Activated CD8-positive, alpha-beta T cell treated with anti-CD3 and anti-CD28 coated beads, Interleukin-2, amount 10 ng/mL, durations not matched to agents 7 days and 5 days (primary cell): ENCODE data around the gene TRIM38. TPM values are rescaled to one million over a fixed set of nuclear protein-coding genes. Genes with fewer than 3 reads are reported as not detected.
"Not testable (repeated sequence)": the region's sequence is repeated elsewhere in the genome, so short reads cannot be mapped to it uniquely, and the experiment has no call there.

Experiments used
- ATAC-seq: fragments of 150-1000 bp; cut with Tn5 transposase; one replicate; pipeline ENCODE4 v1.10.0; 2021; ENCODE audit warnings: moderate library complexity
- CTCF ChIA-PET: fragments of 350-600 bp; sonication (Branson Sonifier 250); formaldehyde crosslinking; loops from one replicate; lab custom pipeline; 2021; ENCODE audit warnings: antibody characterized with exemption; lab: Charles Lee
- POLR2A ChIA-PET: fragments of 350-600 bp; sonication (Branson Sonifier 250); formaldehyde crosslinking; loops from one replicate; lab custom pipeline; 2021; ENCODE audit warnings: antibody characterized with exemption; lab: Charles Lee
- DNase-seq: peaks from one replicate; pipeline ENCODE4 v3.0.0-alpha.2; 2020
- H3K27ac Mint-ChIP-seq: one replicate; pipeline ENCODE4 v1.8.0; 2021; ENCODE audit warnings: mild to moderate bottlenecking, mixed read lengths
- H3K27me3 Mint-ChIP-seq: one replicate; pipeline ENCODE4 v1.8.0; 2021; ENCODE audit warnings: low read depth, mixed read lengths
- H3K36me3 Mint-ChIP-seq: one replicate; pipeline ENCODE4 v1.8.0; 2021; ENCODE audit warnings: low read depth, mixed read lengths
- H3K4me1 Mint-ChIP-seq: one replicate; pipeline ENCODE4 v1.8.0; 2021; ENCODE audit warnings: low read depth, mixed read lengths
- H3K4me3 Mint-ChIP-seq: one replicate; pipeline ENCODE4 v1.8.0; 2021; ENCODE audit warnings: mild to moderate bottlenecking, mixed read lengths
- H3K9me3 Mint-ChIP-seq: one replicate; pipeline ENCODE4 v1.8.0; 2022; ENCODE audit warnings: mixed read lengths; ENCODE audit not compliant: insufficient read depth
- total RNA-seq, 2 experiments: library from RNA; stranded (reverse); gene quantifications; one replicate each; pipeline ENCODE4 v1.2.3, GENCODE V29; 2021

The TRIM38 gene
- total RNA-seq, 2 experiments from 2014 or later: 19.1 to 19.5 TPM

DNA sequence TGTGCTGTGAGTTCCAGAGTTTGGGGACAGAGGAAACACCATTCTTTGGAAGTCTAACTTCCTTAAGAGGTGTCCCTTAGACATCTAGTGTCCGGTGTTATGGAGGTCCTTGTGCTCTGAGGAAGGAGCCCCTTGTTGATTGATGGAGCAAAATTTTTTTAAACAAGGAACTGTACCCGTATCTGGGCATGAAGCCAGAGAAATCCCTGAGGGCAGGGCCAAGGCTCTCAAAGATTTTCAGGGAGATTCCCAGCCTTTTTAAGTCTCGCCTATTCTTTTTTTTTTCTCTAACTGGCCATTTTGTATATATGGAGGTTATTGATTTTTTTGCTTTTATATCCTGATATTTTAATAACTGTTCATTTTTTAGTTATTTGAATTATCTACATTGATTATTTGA, 45.9 kb downstream of the TRIM38 start:
- Mint-ChIP-seq H3K27ac (no peak overlapping the region), H3K4me1 (peaks cover 10% of the 10 kb centered on the region), H3K9me3 (no peaks in the 10 kb centered on the region), H3K36me3 (peaks cover 8% of the 10 kb centered on the region), H3K4me3 (no peak overlapping the region), H3K27me3 (no peaks in the 10 kb centered on the region)
- ATAC-seq (no peak), DNase-seq (no peak)
- POLR2A ChIA-PET: interaction anchor here (7.3 kb wide), 1 partner anchor 12 kb away, joined by 47 read pairs; a partner anchor contains a TSS
- CTCF ChIA-PET: interaction anchor here (1.1 to 2.9 kb wide), 3 partner anchors 9 to 16 kb away, joined by 4 to 11 read pairs (median 7); a partner anchor contains a TSS

DNA sequence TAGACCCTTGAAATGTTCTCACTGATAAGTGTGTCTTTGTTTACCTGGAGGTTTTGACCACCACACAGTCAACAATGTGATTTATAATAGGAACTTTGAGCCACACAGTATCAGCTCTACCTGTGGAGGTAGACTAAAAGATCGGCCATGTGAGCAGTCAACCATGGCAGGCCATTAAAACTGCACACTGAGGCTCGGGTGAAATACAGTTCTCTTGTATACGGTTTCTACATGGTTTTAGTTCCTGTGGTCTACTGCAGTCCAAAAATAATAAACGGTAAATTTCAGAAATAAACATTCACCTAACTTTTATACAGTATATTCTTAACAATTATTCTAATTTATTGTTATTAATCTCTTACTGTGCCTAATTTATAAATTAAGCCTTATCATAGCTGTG, 47.2 kb downstream of the TRIM38 start:
- no peaks in the 10 kb centered on the region for H3K27me3 Mint-ChIP-seq
- no peak for ATAC-seq

DNA sequence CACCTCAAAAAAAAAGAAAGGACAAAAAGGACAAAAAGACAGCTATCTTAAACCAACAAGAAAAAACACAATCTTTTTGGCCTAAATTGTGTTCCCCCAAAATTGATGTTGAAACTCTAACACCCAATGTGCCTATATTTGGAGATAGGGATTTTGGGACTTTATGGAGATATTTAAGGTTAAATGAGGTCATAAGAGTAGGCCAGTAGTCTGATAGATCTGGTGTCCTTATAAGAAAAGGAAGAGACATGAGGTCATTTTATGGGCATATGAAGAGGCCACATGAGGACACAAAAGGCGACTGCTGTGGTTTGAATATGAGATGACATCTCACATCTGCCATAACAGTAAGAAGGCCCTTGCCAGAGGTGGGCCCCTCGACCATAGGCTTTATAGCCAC, 49.5 kb downstream of the TRIM38 start:
- H3K27me3 Mint-ChIP-seq: no peaks in the 10 kb centered on the region
- DNase-seq (no peak), ATAC-seq (no peak)
- H3K4me1 Mint-ChIP-seq: peaks cover 6% of the 10 kb centered on the region
- H3K9me3 Mint-ChIP-seq: no peaks in the 10 kb centered on the region
- no peak overlapping the region for H3K4me3 Mint-ChIP-seq
- POLR2A ChIA-PET: interaction anchor here (7.3 kb wide), 1 partner anchor 8 kb away, joined by 47 read pairs; a partner anchor contains a TSS
- CTCF ChIA-PET: interaction anchor here (4.7 to 12.0 kb wide), 2 partner anchors 8 to 20 kb away, joined by 34 to 139 read pairs; no protein-coding TSS in a partner anchor
- peaks cover 1% of the 10 kb centered on the region for H3K36me3 Mint-ChIP-seq
- no peak overlapping the region for H3K27ac Mint-ChIP-seq

More for the DNA sequence above, 47.2 kb downstream of the TRIM38 start:
- DNase-seq: no peak
- Mint-ChIP-seq H3K4me3 (no peak overlapping the region), H3K36me3 (peaks cover 4% of the 10 kb centered on the region), H3K9me3 (no peaks in the 10 kb centered on the region), H3K4me1 (peaks cover 10% of the 10 kb centered on the region), H3K27ac (no peak overlapping the region)
- ChIA-PET POLR2A (interaction anchor here (7.3 kb wide), 1 partner anchor 10 kb away, joined by 47 read pairs; a partner anchor contains a TSS), CTCF (interaction anchor here (2.0 to 4.7 kb wide), 2 partner anchors 9 to 17 kb away, joined by 7 to 34 read pairs; no protein-coding TSS in a partner anchor)

DNA sequence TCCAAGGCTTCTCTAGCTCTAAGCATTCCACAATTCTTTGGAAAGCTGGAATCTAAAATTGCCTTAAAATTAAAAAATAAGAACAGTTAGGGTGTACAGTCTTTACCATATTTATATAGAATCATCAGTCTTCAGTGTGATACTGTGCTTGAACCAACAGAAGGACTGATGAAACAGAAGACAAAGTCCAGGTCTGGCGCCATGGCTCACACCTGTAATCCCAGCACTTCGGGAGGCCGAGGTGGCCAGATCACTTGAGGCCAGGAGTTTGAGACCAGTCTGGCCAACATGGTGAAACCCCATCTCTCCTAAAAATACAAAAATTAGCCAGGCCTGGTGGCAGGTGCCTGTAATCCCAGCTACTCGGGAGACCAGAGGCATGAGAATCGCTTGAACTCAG, 51.8 kb downstream of the TRIM38 start:
- H3K27ac Mint-ChIP-seq, H3K9me3 Mint-ChIP-seq, ATAC-seq, DNase-seq, H3K27me3 Mint-ChIP-seq, H3K4me3 Mint-ChIP-seq, POLR2A ChIA-PET: not testable (repeated sequence)
- CTCF ChIA-PET: interaction anchor here (12.0 kb wide), 1 partner anchor 10 kb away, joined by 139 read pairs; no protein-coding TSS in a partner anchor
- Mint-ChIP-seq H3K36me3 (peaks cover 12% of the 10 kb centered on the region), H3K4me1 (peaks cover 26% of the 10 kb centered on the region)

DNA sequence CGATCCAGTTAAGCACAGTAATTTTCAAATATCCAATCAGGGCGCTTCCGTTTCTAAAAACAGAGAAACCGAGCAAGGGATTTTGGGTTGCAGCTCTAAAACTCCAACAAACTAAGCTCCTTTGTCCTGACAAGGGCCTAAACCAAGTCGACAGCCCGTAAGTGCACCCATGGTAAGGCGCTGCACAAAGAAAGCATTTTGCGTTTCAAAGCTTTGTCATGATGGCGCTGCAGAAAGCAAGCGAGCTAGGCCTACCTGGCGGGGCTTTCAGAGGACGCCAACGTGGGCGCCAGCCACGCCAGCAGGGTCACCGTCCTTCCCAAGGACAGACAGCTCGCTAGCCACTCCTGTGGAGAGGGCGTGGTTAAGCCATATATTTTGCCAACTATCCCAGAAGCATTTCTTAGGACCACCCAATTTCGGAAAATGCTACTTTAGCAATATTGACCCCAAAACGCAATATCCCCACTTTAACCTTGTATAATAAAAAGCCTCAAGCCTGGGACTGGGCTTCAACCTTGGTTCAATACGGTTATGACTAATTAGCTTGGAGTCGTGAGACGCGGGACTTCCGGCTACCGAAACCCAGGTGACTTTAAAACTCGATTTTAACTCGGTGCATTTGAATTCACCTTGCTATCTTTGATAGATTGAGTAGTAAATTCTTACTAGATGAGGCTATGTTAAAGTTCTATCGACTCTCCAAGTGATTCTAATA, 53.8 kb downstream of the TRIM38 start:
- DNase-seq (no peak), ATAC-seq (no peak)
- Mint-ChIP-seq H3K27me3 (no peaks in the 10 kb centered on the region), H3K27ac (peak overlapping the region; percentile 92), H3K4me1 (peaks cover 30% of the 10 kb centered on the region), H3K36me3 (peaks cover 22% of the 10 kb centered on the region), H3K9me3 (peaks cover 13% of the 10 kb centered on the region), H3K4me3 (peak overlapping the region; percentile 20)
- ChIA-PET CTCF (interaction anchor here (1.1 to 12.0 kb wide), 8 partner anchors 10 to 55 kb away, joined by 4 to 139 read pairs (median 14); a partner anchor contains a TSS), POLR2A (interaction anchor here (0.9 to 19.5 kb wide), 16 partner anchors 10 to 1876 kb away, joined by 3 to 534 read pairs (median 14); partner anchors contain the start of gene TRIM38)

DNA sequence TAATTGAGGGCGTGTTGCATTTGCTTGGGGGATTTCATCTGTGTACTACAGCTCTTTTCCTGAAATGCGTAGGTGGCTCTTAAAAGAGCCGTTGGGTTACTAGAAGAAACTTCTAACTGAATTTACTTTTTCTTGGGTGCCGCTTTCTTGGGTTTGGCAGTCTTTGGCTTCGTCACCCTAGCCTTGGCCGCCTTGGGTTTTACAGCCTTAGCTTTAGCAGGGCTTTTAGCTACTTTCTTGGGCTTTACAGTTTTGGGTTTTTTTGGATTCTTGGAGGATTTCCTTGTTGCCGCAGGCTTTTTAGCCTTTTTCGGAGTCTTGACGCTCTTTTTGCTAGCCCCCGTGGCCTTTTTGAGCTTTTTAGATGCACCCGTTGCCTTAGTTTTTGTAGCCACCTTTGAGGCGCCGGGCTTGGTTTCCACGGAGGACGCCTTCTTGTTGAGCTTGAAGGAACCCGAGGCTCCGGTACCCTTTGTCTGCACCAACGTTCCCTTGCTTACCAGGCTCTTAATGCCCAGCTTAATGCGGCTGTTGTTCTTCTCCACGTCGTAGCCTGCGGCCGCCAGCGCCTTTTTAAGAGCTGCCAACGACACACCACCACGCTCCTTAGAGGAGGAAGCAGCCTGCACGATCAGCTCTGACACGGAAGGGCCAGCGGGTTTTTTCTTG, 54.5 kb downstream of the TRIM38 start:
- Mint-ChIP-seq H3K9me3 (peaks cover 13% of the 10 kb centered on the region), H3K36me3 (peaks cover 25% of the 10 kb centered on the region), H3K27ac (peak overlapping the region; percentile 92), H3K4me1 (peaks cover 34% of the 10 kb centered on the region), H3K4me3 (peak overlapping the region; percentile 72), H3K27me3 (no peaks in the 10 kb centered on the region)
- ATAC-seq: no peak
- ChIA-PET POLR2A (interaction anchor here (0.6 to 19.5 kb wide), 27 partner anchors 11 to 1876 kb away, joined by 3 to 534 read pairs (median 5); partner anchors contain the start of gene TRIM38), CTCF (interaction anchor here (0.7 to 12.0 kb wide), 12 partner anchors 8 to 879 kb away, joined by 3 to 139 read pairs (median 6); a partner anchor contains a TSS)
- no peak for DNase-seq

DNA sequence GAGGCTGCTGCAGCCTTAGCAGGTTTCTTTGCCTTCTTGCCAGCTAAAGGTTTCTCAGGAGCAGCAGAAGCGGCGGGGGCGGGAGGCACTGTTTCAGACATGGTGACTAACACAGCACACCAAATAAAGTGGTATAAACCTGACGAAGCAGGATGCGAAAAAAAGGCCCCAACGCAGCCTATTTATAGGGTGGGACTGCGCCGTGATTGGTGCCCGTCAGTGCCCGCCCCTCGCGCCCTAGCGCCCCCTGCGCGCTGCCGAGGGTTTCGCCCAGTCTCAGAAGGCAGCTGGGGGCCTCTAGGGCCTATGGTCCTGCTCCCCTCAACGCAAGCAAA, 55.0 kb downstream of the TRIM38 start:
- Mint-ChIP-seq H3K36me3 (peaks cover 25% of the 10 kb centered on the region), H3K27ac (peak overlapping the region; percentile 92), H3K4me3 (peak overlapping the region; percentile 72), H3K9me3 (peaks cover 13% of the 10 kb centered on the region), H3K4me1 (peaks cover 39% of the 10 kb centered on the region), H3K27me3 (no peaks in the 10 kb centered on the region)
- POLR2A ChIA-PET: interaction anchor here (0.6 to 19.5 kb wide), 27 partner anchors 11 to 1875 kb away, joined by 3 to 534 read pairs (median 5); partner anchors contain the start of gene TRIM38
- peak; percentile 7 for ATAC-seq
- CTCF ChIA-PET: interaction anchor here (0.7 to 12.0 kb wide), 12 partner anchors 9 to 879 kb away, joined by 3 to 139 read pairs (median 6); a partner anchor contains a TSS
- peak; percentile 86 for DNase-seq

DNA sequence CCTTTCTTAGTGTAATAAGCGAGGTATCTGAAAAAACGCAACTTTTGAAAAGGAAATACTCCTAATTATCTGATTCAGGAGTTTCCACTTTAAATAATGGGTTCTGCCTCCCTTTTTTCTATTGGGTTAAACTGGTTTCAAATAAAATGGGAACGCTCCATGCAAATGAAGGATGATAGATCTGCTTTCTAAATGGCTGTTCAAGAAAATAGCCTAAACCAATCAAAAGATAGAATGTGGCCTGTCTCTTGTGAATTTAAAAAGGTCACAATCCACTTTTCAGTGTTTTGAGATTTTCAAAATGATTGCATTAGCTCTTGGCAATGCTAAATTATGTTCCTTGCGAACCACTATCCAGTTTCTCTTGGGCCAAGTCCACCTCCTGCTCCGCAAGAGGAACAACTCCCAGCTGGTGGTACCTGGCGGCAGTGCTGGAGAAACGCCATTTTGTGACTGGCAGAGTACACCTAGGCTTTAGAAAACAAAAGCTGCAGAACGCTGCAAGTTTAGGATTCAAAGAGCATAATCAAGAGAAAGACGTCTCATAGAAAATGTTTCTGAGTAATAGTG, 56.7 kb downstream of the TRIM38 start:
- Mint-ChIP-seq H3K27ac (peak overlapping the region; percentile 75), H3K9me3 (peaks cover 13% of the 10 kb centered on the region), H3K4me1 (peaks cover 55% of the 10 kb centered on the region), H3K36me3 (peaks cover 25% of the 10 kb centered on the region), H3K4me3 (peak overlapping the region; percentile 96), H3K27me3 (no peaks in the 10 kb centered on the region)
- ATAC-seq (no peak), DNase-seq (no peak)
- ChIA-PET POLR2A (interaction anchor here (0.7 to 19.5 kb wide), 20 partner anchors 10 to 1875 kb away, joined by 3 to 1951 read pairs (median 38); a partner anchor contains a TSS), CTCF (interaction anchor here (1.1 to 12.0 kb wide), 7 partner anchors 10 to 300 kb away, joined by 3 to 139 read pairs (median 10); a partner anchor contains a TSS)

DNA sequence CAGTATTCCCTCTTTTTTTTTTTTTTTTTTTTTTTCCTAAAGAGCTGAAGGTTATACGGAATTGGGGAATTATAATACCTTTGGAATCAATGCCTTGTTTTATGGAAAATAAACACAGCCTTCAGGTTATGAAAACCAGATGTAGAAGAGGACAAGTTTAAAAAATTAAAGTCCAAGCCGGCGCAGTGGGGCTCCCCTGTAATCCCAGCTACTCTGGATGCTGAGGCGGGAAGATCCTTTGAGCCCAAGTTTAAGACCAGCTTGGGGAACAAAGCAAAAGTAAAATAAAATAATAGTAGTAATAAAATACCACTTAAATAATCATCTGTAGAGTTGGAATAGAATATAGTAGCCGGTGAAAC, 57.3 kb downstream of the TRIM38 start:
- peaks cover 61% of the 10 kb centered on the region for H3K4me1 Mint-ChIP-seq
- H3K36me3 Mint-ChIP-seq: peaks cover 25% of the 10 kb centered on the region
- H3K27me3 Mint-ChIP-seq: no peaks in the 10 kb centered on the region
- peak overlapping the region; percentile 96 for H3K4me3 Mint-ChIP-seq
- H3K27ac Mint-ChIP-seq: peak overlapping the region; percentile 100
- ChIA-PET POLR2A (interaction anchor here (0.5 to 19.5 kb wide), 52 partner anchors 10 to 1874 kb away, joined by 3 to 1951 read pairs (median 7); partner anchors contain the start of genes HFE and TRIM38), CTCF (interaction anchor here (1.1 to 12.0 kb wide), 6 partner anchors 10 to 300 kb away, joined by 3 to 139 read pairs (median 14); a partner anchor contains a TSS)
- DNase-seq (no peak), ATAC-seq (no peak)
- H3K9me3 Mint-ChIP-seq: peaks cover 13% of the 10 kb centered on the region

DNA sequence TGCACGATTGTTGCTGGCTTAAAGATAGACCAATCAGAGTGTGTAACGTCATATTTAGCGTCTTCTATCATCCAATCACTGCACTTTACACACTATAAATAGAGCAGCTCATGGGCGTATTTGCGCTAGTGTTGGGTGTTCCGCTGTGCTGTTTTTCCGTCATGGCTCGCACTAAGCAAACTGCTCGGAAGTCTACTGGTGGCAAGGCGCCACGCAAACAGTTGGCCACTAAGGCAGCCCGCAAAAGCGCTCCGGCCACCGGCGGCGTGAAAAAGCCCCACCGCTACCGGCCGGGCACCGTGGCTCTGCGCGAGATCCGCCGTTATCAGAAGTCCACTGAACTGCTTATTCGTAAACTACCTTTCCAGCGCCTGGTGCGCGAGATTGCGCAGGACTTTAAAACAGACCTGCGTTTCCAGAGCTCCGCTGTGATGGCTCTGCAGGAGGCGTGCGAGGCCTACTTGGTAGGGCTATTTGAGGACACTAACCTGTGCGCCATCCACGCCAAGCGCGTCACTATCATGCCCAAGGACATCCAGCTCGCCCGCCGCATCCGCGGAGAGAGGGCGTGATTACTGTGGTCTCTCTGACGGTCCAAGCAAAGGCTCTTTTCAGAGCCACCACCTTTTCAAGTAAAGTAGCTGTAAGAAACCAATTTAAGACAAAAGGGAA, 57.9 kb downstream of the TRIM38 start:
- Mint-ChIP-seq H3K4me1 (peaks cover 65% of the 10 kb centered on the region), H3K9me3 (peaks cover 13% of the 10 kb centered on the region), H3K36me3 (peaks cover 25% of the 10 kb centered on the region), H3K27me3 (no peaks in the 10 kb centered on the region), H3K27ac (peak overlapping the region; percentile 100), H3K4me3 (peak overlapping the region; percentile 96)
- peak; percentile 51 for ATAC-seq
- ChIA-PET CTCF (interaction anchor here (1.1 to 12.0 kb wide), 5 partner anchors 11 to 301 kb away, joined by 3 to 139 read pairs (median 19); a partner anchor contains a TSS), POLR2A (interaction anchor here (0.5 to 19.5 kb wide), 61 partner anchors 10 to 1874 kb away, joined by 3 to 1951 read pairs (median 7); partner anchors contain the start of genes HFE and TRIM38)
- DNase-seq: peak; percentile 88
